HG02571 (cell line): Measurements from ENCODE around the gene DCTN3.
"Not testable (repeated sequence)": the region's sequence is repeated elsewhere in the genome, so short reads cannot be mapped to it uniquely, and the experiment has no call there.

Experiments used
- ATAC-seq: cut with Tn5 transposase; IDR thresholded peaks from one replicate; pipeline ENCODE4 v1.9.1; 2021; ENCODE audit warnings: mild to moderate bottlenecking, moderate library complexity; ENCODE audit not compliant: unreplicated experiment

Gene DCTN3

GRCh38 chr9:34647651-34648050 lies 27.4 kb upstream of the DCTN3 start:
- ATAC-seq = no peak

- no peak for ATAC-seq
Observed at GRCh38 chr9:34647084-34647403, 26.7 kb upstream of the DCTN3 start.

GRCh38 chr9:34646211-34647083 lies 26.2 kb upstream of the DCTN3 start, which contains the start of gene GALT:
GALT (plus strand) TSS chr9:34646675; CDS start chr9:34646705, 30 bp downstream.
- peak; percentile 91 for ATAC-seq

GRCh38 chr9:34644766-34645314 lies 24.5 kb upstream of the DCTN3 start:
- no peak for ATAC-seq

- ATAC-seq = no peak
Observed at GRCh38 chr9:34642679-34643078, 22.4 kb upstream of the DCTN3 start.

- not testable (repeated sequence) for ATAC-seq
Observed at GRCh38 chr9:34639322-34639721, 19.0 kb upstream of the DCTN3 start.

- no peak for ATAC-seq
Observed at GRCh38 chr9:34638138-34638445, 17.8 kb upstream of the DCTN3 start.

- peak; percentile 85 for ATAC-seq
Observed at GRCh38 chr9:34637356-34638137, 17.3 kb upstream of the DCTN3 start, which contains the start of gene SIGMAR1. SIGMAR1 (minus strand) TSS chr9:34637787; CDS start chr9:34637697, 90 bp downstream.

- no peak for ATAC-seq
Observed at GRCh38 chr9:34636791-34637355, 16.6 kb upstream of the DCTN3 start.

- no peak for ATAC-seq
Observed at GRCh38 chr9:34635556-34635955, 15.3 kb upstream of the DCTN3 start.

GRCh38 chr9:34634551-34635248 lies 14.4 kb upstream of the DCTN3 start:
- no peak for ATAC-seq

- no peak for ATAC-seq
Observed at GRCh38 chr9:34633851-34634550, 13.7 kb upstream of the DCTN3 start.

- no peak for ATAC-seq
Observed at GRCh38 chr9:34633166-34633565, 12.9 kb upstream of the DCTN3 start.

GRCh38 chr9:34630402-34631154 lies 10.3 kb upstream of the DCTN3 start:
- ATAC-seq = no peak

- no peak for ATAC-seq
Observed at GRCh38 chr9:34629491-34629808, 9.2 kb upstream of the DCTN3 start.

- ATAC-seq = no peak
Observed at GRCh38 chr9:34628656-34629490, 8.6 kb upstream of the DCTN3 start, which contains the start of gene ARID3C. ARID3C (minus strand) TSS chr9:34629066; CDS start chr9:34628014, 1,052 bp downstream.

GRCh38 chr9:34627716-34628655 lies 7.7 kb upstream of the DCTN3 start:
- ATAC-seq = no peak

- ATAC-seq = no peak
Observed at GRCh38 chr9:34625186-34625486, 4.8 kb upstream of the DCTN3 start.
